Trophoblast cell (in vitro differentiated cells and primary cell): Measurements from ENCODE around the gene CACNA1I.
A peak's percentile ranks its signal among the peaks of the same experiment; 100 is the strongest.

Source experiments
- DNase-seq, 2 donors: peaks; one replicate each; pipeline ENCODE4 v3.0.0-alpha.2; 2016
- H2AFZ ChIP-seq: 2 replicates; pipeline ENCODE4 v1.6.1; 2013; ENCODE audit warnings: low read length, moderate library complexity, mild to moderate bottlenecking; ENCODE audit not compliant: insufficient read depth, poor library complexity
- H2AK5ac ChIP-seq: 2 replicates; pipeline ENCODE4 v1.6.1; 2013; ENCODE audit warnings: mild to moderate bottlenecking, low read length
- H2BK120ac ChIP-seq: 2 replicates; pipeline ENCODE4 v1.6.1; 2013; ENCODE audit warnings: low read length, mild to moderate bottlenecking, moderate library complexity; ENCODE audit not compliant: insufficient read depth, poor library complexity
- H2BK12ac ChIP-seq: 2 replicates; pipeline ENCODE4 v1.6.1; 2013; ENCODE audit warnings: mild to moderate bottlenecking, low read length, moderate library complexity
- H2BK5ac ChIP-seq: 2 replicates; pipeline ENCODE4 v1.6.1; 2013; ENCODE audit warnings: low read length, low read depth, moderate library complexity, mild to moderate bottlenecking; ENCODE audit not compliant: poor library complexity
- H3K14ac ChIP-seq: 2 replicates; pipeline ENCODE4 v1.6.1; 2013; ENCODE audit warnings: mild to moderate bottlenecking, low read length
- H3K18ac ChIP-seq: 2 replicates; pipeline ENCODE4 v1.6.1; 2013; ENCODE audit warnings: mild to moderate bottlenecking, low read length
- H3K23ac ChIP-seq: 2 replicates; pipeline ENCODE4 v1.6.1; 2013; ENCODE audit warnings: low read length
- H3K27ac ChIP-seq: 2 replicates; pipeline ENCODE4 v1.5.1; 2013; ENCODE audit warnings: low read depth, mild to moderate bottlenecking, inconsistent platforms, low read length, moderate library complexity
- H3K27me3 ChIP-seq: 2 replicates; pipeline ENCODE4 v1.6.1; 2013; ENCODE audit warnings: inconsistent platforms, mild to moderate bottlenecking, low read length, moderate library complexity; ENCODE audit not compliant: insufficient read depth
- H3K36me3 ChIP-seq, 2 experiments: 1 replicate in 1 of 2; 2 replicates in 1 of 2; pipeline ENCODE4 v1.6.1; 2013; ENCODE audit warnings: low read length in 2 of 2, mild to moderate bottlenecking in 2 of 2, moderate library complexity in 1 of 2; ENCODE audit not compliant: insufficient read depth in 2 of 2, control insufficient read depth in 1 of 2
- H3K4ac ChIP-seq: 2 replicates; pipeline ENCODE4 v1.6.1; 2013; ENCODE audit warnings: low read depth, mild to moderate bottlenecking, low read length, moderate library complexity
- H3K4me1 ChIP-seq, 2 experiments: 1 replicate in 1 of 2; 2 replicates in 1 of 2; pipeline ENCODE4 v1.6.1; 2013; ENCODE audit warnings: low read length in 2 of 2, mild to moderate bottlenecking in 2 of 2, moderate library complexity in 1 of 2; ENCODE audit not compliant: insufficient read depth in 2 of 2, control insufficient read depth in 1 of 2
- H3K4me2 ChIP-seq: 2 replicates; pipeline ENCODE4 v1.6.1; 2013; ENCODE audit warnings: inconsistent platforms, mild to moderate bottlenecking, low read length, moderate library complexity
- H3K4me3 ChIP-seq: 2 replicates; pipeline ENCODE4 v1.5.1; 2013; ENCODE audit warnings: mild to moderate bottlenecking, low read depth, low read length, inconsistent platforms
- H3K79me1 ChIP-seq: one replicate; pipeline ENCODE4 v1.6.1; 2013; ENCODE audit warnings: low read length
- H3K79me2 ChIP-seq: 2 replicates; pipeline ENCODE4 v1.6.1; 2013; ENCODE audit warnings: low read length, mild to moderate bottlenecking; ENCODE audit not compliant: control insufficient read depth, insufficient read depth, poor library complexity
- H3K9ac ChIP-seq: 2 replicates; pipeline ENCODE4 v1.6.1; 2013; ENCODE audit warnings: mild to moderate bottlenecking, low read length
- H3K9me3 ChIP-seq: 2 replicates; pipeline ENCODE4 v1.6.1; 2013; ENCODE audit warnings: low read depth, mild to moderate bottlenecking, control low read depth, inconsistent platforms, low read length; ENCODE audit not compliant: insufficient read depth
- H4K12ac ChIP-seq: 2 replicates; pipeline ENCODE4 v1.6.1; 2013; ENCODE audit warnings: low read depth, mild to moderate bottlenecking, low read length, moderate library complexity
- H4K8ac ChIP-seq: 2 replicates; pipeline ENCODE4 v1.6.1; 2013; ENCODE audit warnings: low read depth, mild to moderate bottlenecking, low read length, moderate library complexity
- H4K91ac ChIP-seq: one replicate; pipeline ENCODE4 v1.6.1; 2013; ENCODE audit warnings: low read depth, mild to moderate bottlenecking, low read length, moderate library complexity
- WGBS: extraction: QIAGEN DNeasy Blood & Tissue Kit; methylation state at CpG from one replicate; pipeline ENCODE4 v1.1.7; 2013; ENCODE audit warnings: missing lambda C conversion rate; ENCODE audit not compliant: insufficient read length, insufficient coverage; ENCODE audit errors: extremely low coverage; 5-methylcytosine and 5-hydroxymethylcytosine counted together

The CACNA1I gene

DNA sequence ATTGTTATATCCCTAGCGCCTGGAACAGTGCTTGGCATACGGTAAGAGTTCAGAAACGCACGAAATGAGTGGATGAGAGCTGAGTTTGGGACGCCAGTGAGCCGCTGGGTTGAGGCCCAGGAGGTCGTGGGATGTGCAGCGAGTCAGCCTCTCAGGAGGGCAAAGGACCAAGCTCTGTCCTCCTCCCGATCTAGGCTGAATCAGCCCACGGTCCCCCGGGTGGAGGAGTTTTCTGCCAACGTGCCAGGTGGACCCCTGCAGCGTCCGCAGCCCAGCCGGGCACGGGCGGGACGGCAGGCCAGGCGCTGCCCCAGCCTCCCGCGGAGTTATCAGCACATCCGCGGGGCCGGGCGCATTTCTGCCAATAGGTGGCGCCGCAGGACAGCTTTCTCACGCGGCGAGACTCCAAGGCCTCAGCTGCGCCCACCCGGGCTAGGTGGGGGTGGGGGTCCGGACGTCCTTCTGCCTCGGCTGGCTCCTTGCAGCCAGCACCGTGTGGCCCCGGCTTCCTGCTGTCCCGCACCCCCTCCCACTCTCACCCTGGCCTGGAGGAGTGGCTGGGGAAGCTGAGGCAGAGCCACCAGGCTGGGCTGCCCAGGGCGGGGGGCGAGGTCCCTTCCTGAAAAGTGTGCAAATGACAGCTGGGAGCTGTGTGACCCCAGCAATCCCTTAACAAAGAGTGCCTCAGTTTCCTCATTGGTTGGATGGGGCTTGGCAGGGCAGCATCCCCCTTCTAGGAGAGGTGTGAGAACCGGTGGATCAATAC is 35.8 kb upstream of the CACNA1I start:
- Histone ChIP-seq H2AK5ac (no peak overlapping the region), H3K79me2 (peaks cover 9% of the 10 kb centered on the region)

DNA sequence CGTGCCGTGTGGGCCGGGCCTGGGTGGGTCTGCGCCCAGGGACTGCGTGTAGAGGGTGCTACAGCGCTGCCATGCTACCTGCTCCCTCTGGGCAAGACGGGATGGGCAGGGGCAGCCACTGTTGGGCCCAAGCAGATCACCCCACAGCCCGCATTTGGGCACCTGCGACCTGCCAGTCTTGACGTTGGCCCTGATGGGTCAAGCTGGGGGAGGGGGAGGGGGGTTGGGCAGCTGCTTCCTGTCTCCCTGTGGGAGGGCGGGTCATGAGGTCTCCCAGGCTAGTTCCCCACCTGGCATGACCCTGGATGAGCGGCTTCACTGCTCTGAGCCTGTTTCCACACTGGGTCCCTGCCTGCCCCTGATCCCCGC is 35.2 kb upstream of the CACNA1I start:
- Histone ChIP-seq H3K79me2 (peaks cover 9% of the 10 kb centered on the region), H3K23ac (no peak overlapping the region), H3K27me3 (no peaks in the 10 kb centered on the region), H3K36me3 (peaks cover 4 to 5% of the 10 kb centered on the region in 2 experiments), H4K91ac (no peak overlapping the region), H4K8ac (no peak overlapping the region), H3K79me1 (peaks cover 5% of the 10 kb centered on the region), H3K14ac (no peak overlapping the region), H2BK12ac (no peak overlapping the region), H3K18ac (no peak overlapping the region), H2AFZ (no peak overlapping the region), H3K9ac (no peak overlapping the region), H3K4me1 (peaks cover 4 to 13% of the 10 kb centered on the region in 2 experiments), H3K4me3 (no peak overlapping the region), H2BK5ac (no peak overlapping the region), H2AK5ac (no peak overlapping the region), H3K9me3 (no peaks in the 10 kb centered on the region), H3K4ac (no peak overlapping the region), H3K27ac (no peak overlapping the region), H4K12ac (no peak overlapping the region), H3K4me2 (no peak overlapping the region), H2BK120ac (no peak overlapping the region)
- WGBS: no CpG with 5 or more reads among the region's 13 CpGs
- no peak for DNase-seq

More for the DNA sequence above, 35.8 kb upstream of the CACNA1I start:
- Histone ChIP-seq H3K79me1 (peaks cover 5% of the 10 kb centered on the region), H4K12ac (peak overlapping the region; percentile 32), H4K91ac (peak overlapping the region; percentile 61), H3K18ac (no peak overlapping the region), H3K4me2 (peak overlapping the region; percentile 57), H3K27ac (no peak overlapping the region), H3K9me3 (no peaks in the 10 kb centered on the region), H3K4me3 (no peak overlapping the region), H4K8ac (peak overlapping the region; percentile 81), H3K14ac (peak overlapping the region; percentile 8), H3K27me3 (no peaks in the 10 kb centered on the region), H2BK12ac (peak overlapping the region; percentile 6), H3K23ac (no peak overlapping the region), H2AFZ (peak overlapping the region; percentile 89), H2BK120ac (no peak overlapping the region), H2BK5ac (no peak overlapping the region), H3K9ac (no peak overlapping the region), H3K36me3 (peaks cover 7 to 8% of the 10 kb centered on the region in 2 experiments), H3K4ac (no peak overlapping the region), H3K4me1 (peaks cover 4 to 13% of the 10 kb centered on the region in 2 experiments)
- no CpG with 5 or more reads among the region's 41 CpGs for WGBS
- peak; percentile 52 to 77 for DNase-seq

GRCh38 chr22:39535831-39536449 is 34.6 kb upstream of the CACNA1I start:
- Histone ChIP-seq H3K18ac (no peak overlapping the region), H3K4me2 (no peak overlapping the region), H2BK5ac (no peak overlapping the region), H3K4me1 (peaks cover 4 to 13% of the 10 kb centered on the region in 2 experiments), H3K23ac (no peak overlapping the region), H3K36me3 (peaks cover 2% of the 10 kb centered on the region in 2 experiments), H3K79me1 (peaks cover 5% of the 10 kb centered on the region), H4K8ac (no peak overlapping the region), H3K79me2 (peaks cover 9% of the 10 kb centered on the region), H3K27ac (no peak overlapping the region), H3K4ac (no peak overlapping the region), H2BK120ac (no peak overlapping the region), H2AFZ (no peak overlapping the region), H4K12ac (no peak overlapping the region), H2AK5ac (no peak overlapping the region), H3K9me3 (no peaks in the 10 kb centered on the region), H3K27me3 (no peaks in the 10 kb centered on the region), H3K14ac (no peak overlapping the region), H4K91ac (no peak overlapping the region), H3K9ac (no peak overlapping the region), H2BK12ac (no peak overlapping the region), H3K4me3 (no peak overlapping the region)
- DNase-seq: no peak
- no CpG with 5 or more reads among the region's 15 CpGs for WGBS

DNA sequence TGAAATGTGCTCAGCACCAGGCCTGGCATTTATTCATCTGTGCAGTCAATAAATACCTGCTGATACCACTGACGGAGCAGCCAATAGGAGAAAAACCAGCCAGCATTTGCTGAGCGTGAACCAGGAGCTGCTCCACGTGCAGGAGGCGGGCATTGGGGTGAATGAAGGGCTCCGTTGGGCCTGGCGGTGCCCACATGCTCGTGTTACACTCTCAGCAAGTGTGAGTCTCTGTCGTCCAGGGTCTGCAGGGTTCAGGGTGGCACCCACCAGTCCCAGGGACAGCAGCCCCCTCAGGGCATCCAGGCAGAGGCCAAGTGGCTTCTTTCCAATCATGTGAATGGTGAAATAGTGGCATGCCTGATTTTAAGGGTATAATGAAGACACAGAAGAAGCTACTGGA is 33.8 kb upstream of the CACNA1I start:
- Histone ChIP-seq H3K9ac (no peak overlapping the region), H3K36me3 (no peaks in the 10 kb centered on the region), H3K27ac (no peak overlapping the region), H2BK5ac (no peak overlapping the region), H3K79me2 (peaks cover 7% of the 10 kb centered on the region), H3K79me1 (peaks cover 5% of the 10 kb centered on the region), H3K4me1 (peaks cover 4 to 10% of the 10 kb centered on the region in 2 experiments), H3K4me2 (no peak overlapping the region), H3K18ac (no peak overlapping the region), H2AFZ (no peak overlapping the region), H3K4ac (no peak overlapping the region), H3K14ac (no peak overlapping the region), H3K27me3 (no peaks in the 10 kb centered on the region), H4K91ac (no peak overlapping the region), H3K23ac (no peak overlapping the region), H4K8ac (no peak overlapping the region), H3K9me3 (peaks cover 1% of the 10 kb centered on the region), H2BK12ac (no peak overlapping the region), H2AK5ac (no peak overlapping the region), H3K4me3 (no peak overlapping the region), H4K12ac (no peak overlapping the region), H2BK120ac (no peak overlapping the region)
- DNase-seq: no peak
- no CpG with 5 or more reads among the region's 8 CpGs for WGBS
